NCI-H187 (cell line): ENCODE data around the gene KCNJ10.
A peak's percentile ranks its signal among the peaks of the same experiment; 100 is the strongest.

Source experiments
- DNase-seq, 2 experiments: peaks; one replicate each; lab custom pipeline; 2025; lab: John Stamatoyannopoulos, UW

Gene KCNJ10

GRCh38 chr1:160098852-160099561 lies 29.0 kb upstream of the KCNJ10 start:
- peak; percentile 99 to 100 for DNase-seq

DNA sequence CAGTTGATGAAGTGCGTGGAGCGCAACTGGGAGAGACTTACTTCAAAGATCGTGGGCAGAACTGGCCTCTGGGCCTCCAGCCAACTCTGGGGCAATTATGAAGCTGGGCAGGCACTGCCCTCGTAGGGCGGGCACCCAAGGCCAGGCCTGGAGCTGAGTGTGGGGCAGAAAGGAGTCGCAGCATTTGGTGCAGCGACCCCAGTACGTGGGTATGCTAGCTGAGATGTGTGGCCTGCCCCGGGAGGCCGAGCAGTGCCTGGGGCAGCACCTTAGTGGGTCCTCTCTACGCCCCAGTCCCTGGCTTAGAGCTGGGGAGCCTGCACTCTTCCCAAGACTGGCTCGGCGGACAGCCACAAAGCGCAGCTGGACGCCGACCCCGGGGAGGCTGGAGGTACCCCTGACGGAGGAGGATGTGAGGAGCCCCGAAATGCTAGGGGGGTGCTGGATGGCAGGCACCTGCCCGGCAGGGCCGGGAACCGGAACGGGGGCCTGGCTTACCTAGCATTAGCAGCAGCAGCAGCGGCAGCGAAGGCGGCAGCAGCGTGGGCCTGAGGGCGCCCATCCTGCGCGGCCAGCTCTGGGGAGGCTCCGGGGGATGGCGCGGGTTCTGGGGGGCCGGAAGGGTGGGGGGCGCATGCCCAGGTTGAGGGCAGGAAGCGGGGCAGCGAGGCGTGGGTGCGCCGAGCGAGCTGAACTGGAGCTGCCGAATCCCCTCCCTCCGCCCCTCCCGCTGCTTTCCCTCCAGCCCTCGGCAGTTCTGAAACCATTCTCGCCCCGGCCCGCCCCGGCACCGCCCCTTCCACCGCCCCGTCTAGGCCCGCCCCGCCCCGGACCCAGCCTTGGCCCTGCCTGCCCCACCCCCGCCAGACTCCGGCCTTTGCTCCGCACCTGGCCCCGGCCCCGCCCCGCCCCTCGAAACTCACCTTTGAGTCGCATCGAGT lies 28.2 kb upstream of the KCNJ10 start, which contains the start of gene IGSF8:
Gene IGSF8 (minus strand): TSS at position 709 of the 941 bp plus-strand sequence. CDS start 147 bp downstream, at position 562.
- DNase-seq, result peak; percentile 99 to 100

GRCh38 chr1:160097151-160097910 lies 27.4 kb upstream of the KCNJ10 start:
- no peak for DNase-seq

- no peak for DNase-seq
These were observed 26.5 kb upstream of the KCNJ10 start for GRCh38 chr1:160096274-160097116.

GRCh38 chr1:160095382-160096105 lies 25.6 kb upstream of the KCNJ10 start:
- DNase-seq, result no peak

DNA sequence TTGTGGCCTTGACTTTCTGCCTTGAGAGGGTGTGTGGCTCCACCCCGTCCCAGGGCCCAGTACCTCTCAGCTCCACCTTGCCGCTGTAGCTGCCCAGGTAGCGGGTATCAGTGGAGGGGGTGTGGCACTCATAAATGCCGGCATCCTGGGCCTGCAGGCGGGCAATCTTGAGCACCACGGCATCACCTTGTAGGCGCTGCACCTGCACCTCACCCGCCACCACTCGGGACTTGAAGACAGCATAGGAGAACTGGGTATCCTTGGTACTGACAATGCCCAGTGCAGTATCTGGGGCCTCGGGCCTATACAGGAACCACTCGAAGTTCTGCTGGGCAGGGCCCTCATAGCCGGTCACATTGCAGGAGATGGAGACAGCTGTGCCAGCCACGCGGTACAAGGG lies 24.8 kb upstream of the KCNJ10 start:
- DNase-seq, result no peak

- DNase-seq, result no peak
These were observed 24.3 kb upstream of the KCNJ10 start for GRCh38 chr1:160094291-160094625.

GRCh38 chr1:160093624-160094290 lies 23.8 kb upstream of the KCNJ10 start:
- no peak for DNase-seq

- DNase-seq, result no peak
These were observed 23.1 kb upstream of the KCNJ10 start for GRCh38 chr1:160093069-160093395.

- DNase-seq, result no peak
These were observed 22.6 kb upstream of the KCNJ10 start for GRCh38 chr1:160092366-160093068.

DNA sequence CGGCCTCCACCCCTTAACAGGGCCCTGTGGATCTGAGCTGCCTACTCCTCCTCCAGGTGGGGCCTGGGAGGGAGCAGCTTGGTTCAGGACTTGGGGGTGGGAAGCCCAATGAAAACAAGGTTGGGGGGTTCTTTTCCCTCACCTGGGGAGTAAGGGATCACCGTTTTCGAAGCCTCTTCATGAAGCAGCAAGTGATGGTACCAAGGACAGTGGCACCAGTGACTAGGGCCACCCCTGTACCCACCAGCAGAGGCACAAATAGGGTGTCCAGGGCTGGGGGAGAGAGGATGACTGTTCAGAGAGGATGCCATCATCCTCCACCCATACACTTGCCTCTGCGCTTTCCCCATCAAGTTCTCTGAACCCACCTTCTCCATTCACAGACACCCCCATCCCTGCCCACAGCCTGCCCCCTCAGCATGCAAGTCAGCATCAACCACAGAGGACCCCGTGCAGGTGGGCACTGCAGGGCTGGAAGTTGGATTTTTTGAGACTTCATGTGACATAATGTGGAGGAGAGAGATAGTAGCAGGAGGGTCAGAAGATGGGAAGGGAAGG lies 21.8 kb upstream of the KCNJ10 start:
- DNase-seq, result no peak

GRCh38 chr1:160090760-160091159 lies 20.8 kb upstream of the KCNJ10 start:
- DNase-seq, result no peak

DNA sequence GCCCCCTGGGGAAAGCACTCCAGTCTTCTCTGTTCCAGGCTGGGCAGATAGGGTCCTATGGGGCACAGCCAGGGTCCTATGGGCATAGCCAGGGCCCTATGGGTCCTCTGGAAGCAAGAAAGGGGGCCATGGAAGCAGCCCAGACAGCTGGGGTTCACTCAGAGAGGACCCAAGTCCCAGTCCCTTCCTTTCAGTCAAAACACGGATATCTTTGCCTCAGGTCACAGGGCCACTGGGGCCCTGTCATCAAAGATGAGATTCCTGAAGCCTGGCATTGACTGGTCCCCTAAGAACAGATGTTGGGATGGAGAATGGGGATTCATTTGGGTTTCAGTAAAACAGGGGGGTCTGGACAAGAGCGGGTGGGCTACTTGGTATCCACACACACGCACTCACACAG lies 19.9 kb upstream of the KCNJ10 start:
- DNase-seq, result no peak

GRCh38 chr1:160087118-160087662 lies 17.2 kb upstream of the KCNJ10 start:
- no peak for DNase-seq

DNA sequence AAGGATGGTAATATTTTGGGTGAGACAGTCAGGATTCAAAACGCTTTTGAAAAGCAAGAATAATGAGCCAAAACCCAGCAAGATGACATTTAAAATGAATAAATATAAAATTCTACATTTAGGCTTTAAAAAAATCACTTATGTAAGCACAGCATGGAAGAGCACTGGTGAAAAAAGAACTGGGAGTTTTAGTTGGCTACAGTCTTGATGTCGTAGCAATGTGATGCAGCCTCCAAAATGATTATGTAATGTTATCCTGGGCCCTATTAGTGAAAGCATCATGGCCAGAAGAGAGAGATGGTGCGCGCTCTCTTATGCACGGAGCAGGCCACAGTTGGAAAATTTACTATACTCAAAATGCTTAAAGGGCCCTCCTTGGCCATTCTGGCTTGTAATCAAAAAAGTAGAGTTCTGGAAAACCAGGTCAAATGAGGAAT lies 16.5 kb upstream of the KCNJ10 start:
- DNase-seq, result no peak

GRCh38 chr1:160085686-160086455 lies 15.9 kb upstream of the KCNJ10 start:
- DNase-seq, result peak; percentile 50 to 69

GRCh38 chr1:160084771-160085321 lies 14.9 kb upstream of the KCNJ10 start:
- DNase-seq, result no peak
